CD1c-positive myeloid dendritic cell (primary cell): ENCODE data around the gene DNAJC6.
"Not testable (repeated sequence)": the region's sequence is repeated elsewhere in the genome, so short reads cannot be mapped to it uniquely, and the experiment has no call there.

Experiments used
- DNase-seq: peaks from one replicate; pipeline ENCODE4 v3.0.0-alpha.2; 2016; ENCODE audit errors: extremely low spot score

The DNAJC6 gene

DNA sequence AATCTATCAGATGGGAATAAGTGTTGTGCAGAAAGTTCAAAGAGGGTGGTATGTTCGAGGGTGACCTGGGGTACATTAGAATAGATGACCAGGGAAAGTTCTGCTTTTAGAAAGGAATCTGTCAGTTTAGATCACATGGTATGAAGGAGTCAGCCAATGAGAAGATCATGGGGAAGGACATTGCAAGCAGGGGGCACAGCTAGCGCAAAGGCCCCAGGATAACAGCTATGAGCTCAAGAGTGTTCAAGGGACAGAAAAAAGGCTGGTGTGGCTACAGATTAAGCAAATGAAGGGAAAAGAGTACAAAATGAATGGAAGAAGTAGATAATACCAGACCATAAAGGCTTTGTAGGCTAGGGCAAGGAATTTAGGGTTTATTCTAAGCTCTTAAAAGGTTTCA is 119.7 kb downstream of the DNAJC6 start:
- no peak for DNase-seq

- peak; percentile 29 for DNase-seq
Measured at GRCh38 chr1:65429806-65430205, 120.5 kb downstream of the DNAJC6 start.

DNA sequence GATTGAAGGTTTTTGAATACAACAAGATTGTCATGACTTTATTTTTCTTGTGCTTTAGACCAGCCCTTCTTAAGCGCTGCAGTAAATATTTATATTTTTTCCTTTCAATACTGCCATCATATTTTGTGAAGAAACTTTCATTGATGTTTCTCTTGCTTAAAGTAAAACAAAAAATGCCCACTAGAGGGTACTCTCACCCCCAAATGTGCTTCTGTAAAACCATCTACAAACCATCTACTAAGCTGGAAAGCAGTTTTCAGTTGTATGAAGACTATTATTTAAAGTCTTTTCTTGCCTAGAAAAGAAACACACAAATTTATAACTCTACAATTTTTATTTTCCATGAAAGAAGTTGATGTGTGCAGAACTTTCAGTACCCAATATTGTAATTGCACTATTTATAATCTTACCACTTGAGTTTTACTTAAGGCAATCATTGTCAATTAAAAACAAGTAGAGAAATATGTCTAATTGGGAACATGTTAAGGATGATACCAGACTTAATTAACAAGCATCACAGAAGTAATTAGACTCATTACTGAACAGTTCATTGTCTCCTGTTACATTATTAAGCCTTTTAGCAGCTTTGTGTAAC is 121.9 kb downstream of the DNAJC6 start:
- DNase-seq, result peak; percentile 41

DNA sequence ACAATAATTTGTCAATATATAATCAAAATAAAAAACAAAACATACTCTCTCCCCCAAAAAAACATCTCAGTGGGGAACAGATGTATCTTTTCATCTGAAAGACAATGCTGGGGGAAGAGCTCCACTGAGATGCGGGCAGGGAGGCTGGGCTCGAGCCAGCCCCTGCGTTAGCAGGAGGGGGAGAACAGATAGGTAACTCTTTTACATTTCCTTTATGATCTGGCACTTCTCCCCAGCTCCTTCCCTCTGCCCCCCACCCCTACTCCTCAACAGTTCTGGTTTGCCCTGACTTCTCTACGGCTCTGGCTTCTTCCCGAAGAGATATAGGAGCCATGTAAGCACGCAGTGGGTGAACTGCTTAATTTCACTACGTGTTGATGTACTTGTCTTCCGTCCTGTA is 123.6 kb downstream of the DNAJC6 start:
- no peak for DNase-seq

GRCh38 chr1:65434255-65434654 is 124.9 kb downstream of the DNAJC6 start:
- DNase-seq, result no peak

DNA sequence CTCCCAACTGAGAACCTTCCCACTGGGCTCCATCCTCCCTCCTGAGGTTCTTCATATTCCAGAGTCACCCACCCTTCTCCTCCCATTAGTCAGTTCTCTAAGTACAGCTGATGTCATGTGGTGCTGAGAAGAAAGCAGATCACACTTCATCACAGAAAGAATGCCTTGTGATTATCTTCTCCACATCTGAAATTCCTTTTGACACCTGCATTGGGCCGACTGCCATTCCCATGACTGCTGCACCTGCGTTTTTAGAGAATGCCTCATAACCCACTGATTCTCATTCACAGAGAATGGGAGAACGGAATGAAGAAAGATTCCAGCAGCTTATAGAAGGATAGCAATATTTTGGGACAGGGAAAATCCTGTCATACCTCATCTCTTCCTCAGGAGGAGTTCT is 125.4 kb downstream of the DNAJC6 start:
- DNase-seq, result no peak

GRCh38 chr1:65435987-65436386 is 126.6 kb downstream of the DNAJC6 start:
- DNase-seq, result no peak

- no peak for DNase-seq
Measured at GRCh38 chr1:65437616-65438015, 128.3 kb downstream of the DNAJC6 start.

GRCh38 chr1:65440322-65440900 is 131.1 kb downstream of the DNAJC6 start:
- no peak for DNase-seq

DNA sequence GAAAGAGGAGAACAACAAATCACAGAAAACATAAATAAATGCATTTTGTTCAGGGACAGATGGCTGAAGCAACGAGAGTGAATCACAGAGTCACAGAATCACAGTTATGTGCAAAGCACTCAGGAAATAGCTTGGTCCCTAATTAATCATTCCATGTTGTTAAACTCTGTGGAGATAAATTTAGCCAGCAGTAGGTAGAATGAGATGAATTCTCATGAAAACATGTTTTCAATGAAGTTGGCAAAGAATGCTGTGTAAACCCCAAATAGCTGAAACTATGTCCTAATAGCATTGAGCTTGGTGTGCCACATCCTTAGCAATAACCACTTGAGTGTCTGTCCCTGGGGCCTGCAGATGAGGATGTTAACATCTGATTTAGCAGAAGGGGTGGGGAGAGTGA is 131.6 kb downstream of the DNAJC6 start:
- no peak for DNase-seq

DNA sequence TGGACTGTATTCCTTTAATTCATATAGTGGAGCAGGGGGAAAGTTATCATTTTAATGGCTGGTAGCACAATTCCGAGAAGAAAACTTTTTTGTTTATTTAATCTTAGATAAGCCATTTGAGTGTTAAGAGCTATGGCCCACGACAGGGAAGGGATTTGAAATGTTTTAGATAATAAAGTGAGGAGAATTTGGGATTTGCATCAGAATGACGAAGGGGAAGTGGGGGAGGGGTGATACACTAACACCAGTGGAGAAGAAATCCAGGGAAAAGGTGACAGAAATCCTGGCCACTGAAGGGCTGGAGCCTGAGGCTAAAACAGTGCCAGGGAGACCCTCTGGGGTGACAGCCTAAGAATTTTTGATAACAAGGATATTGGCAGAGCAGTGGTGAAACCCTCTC is 132.1 kb downstream of the DNAJC6 start:
- DNase-seq, result no peak

DNA sequence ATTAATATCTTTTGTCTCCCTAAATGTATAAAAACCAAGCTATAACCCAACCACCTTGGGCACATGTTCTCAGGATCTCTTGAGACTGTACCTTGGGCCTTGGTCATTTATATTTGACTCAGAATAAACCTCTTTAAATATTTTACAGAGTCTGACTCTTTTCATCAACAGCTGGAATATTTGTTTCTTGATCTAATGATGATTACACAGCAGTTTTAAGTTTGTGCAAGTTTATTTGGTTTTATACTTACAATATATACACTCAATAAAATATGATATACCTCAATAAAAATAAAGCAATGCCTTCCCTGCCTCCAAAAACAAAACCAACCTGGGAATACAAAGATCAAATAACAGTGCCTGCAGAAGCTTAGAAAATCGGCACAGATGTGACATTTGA is 133.1 kb downstream of the DNAJC6 start:
- DNase-seq, result no peak

DNA sequence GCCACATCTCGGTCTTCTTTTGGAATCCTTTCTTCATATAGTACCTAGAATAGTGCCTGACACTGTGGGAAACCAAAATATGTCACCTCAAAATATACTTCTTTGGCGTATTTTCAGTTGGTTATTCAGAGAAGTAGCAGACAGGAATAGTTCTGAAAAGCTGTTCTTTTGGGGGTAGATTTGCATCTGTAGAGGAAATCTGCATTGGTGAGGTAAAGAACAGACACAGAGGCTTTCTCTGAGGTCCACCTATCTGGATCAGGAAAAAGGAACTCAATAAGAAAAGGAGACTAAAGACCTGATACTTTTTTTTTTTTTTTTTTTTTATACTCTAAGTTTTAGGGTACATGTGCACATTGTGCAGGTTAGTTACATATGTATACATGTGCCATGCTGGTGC is 134.3 kb downstream of the DNAJC6 start:
- no peak for DNase-seq

DNA sequence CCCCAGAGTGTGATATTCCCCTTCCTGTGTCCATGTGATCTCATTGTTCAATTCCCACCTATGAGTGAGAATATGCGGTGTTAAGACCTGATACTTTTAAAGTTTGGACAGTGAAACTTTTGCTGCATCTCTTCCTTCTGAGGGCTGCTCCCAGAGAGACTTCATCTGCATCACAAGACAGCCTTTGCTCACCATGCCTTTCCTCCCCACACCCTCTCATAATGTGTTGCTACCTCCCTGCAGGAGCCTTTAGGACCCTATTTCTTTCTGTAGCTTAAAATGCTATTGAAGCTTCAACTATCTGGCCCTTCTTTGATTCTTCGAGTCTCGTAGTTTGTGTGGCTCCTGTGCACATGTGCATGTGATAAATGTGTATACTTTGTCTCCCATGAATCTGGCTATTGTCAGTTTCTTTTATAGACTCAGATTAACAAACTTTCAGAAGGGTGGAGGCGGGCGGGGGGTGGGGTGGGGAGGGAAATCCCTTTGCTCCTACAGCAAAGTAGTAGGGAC is 134.8 kb downstream of the DNAJC6 start:
- DNase-seq, result no peak

DNA sequence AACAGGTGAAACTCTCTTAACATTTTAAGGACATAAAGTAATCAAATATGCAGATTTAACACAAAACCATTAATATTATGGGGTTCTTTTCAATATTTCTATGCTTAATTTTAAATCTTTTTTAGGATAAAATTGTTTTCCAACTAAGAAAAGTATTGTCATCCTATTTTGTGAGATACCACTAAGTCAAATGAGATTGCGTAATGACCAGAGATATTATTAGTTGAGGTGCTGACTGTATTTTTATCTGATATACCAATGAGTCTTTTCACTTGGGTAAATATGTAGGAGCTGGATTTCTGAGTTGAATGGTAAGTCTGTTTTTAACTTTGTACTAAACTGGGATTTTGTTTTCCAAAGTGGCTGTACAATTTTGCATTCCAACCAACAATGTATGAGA is 136.5 kb downstream of the DNAJC6 start:
- DNase-seq, result no peak

GRCh38 chr1:65449214-65449823 is 140.0 kb downstream of the DNAJC6 start:
- no peak for DNase-seq

GRCh38 chr1:65455678-65456077 is 146.3 kb downstream of the DNAJC6 start:
- DNase-seq, result not testable (repeated sequence)

- DNase-seq, result no peak
Measured at GRCh38 chr1:65456481-65456880, 147.1 kb downstream of the DNAJC6 start.

- DNase-seq, result no peak
Measured at GRCh38 chr1:65457868-65458267, 148.5 kb downstream of the DNAJC6 start.

GRCh38 chr1:65458730-65459396 is 149.5 kb downstream of the DNAJC6 start:
- DNase-seq, result no peak

GRCh38 chr1:65459397-65459768 is 150.0 kb downstream of the DNAJC6 start:
- peak; percentile 36 for DNase-seq
